Measurements from ENCODE around the gene RTRAF. TPM values are rescaled to one million over a fixed set of nuclear protein-coding genes. Genes with fewer than 3 reads are reported as not detected.

Gene RTRAF
- total RNA-seq, 1 donor from 2014 or later = 60.5 TPM

DNA sequence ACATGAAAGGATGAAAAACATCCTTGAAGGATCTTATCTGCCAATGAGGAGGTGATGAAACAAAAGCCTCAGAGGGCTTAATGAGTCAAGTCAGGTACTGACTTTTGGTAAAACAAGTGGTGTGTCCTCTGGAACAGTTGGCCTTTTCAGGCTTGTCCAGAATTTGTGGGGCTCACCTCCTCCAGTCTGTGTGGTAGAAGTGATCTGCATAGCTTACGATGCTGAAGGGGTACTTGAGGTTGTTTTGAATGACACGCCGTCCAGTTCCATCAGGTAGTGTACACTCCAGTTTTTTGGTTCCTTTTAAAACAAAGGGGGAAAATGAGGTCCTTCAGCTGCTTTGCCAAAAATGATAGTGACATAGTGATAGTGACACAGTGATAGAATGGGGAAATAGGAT, 17.0 kb downstream of the RTRAF start:
- Histone ChIP-seq H3K4me1 (ENCODE audit: control insufficient read depth in 3 of 3, insufficient read depth in 3 of 3, low read length in 3 of 3) (no peaks in the 10 kb centered on the region), H3K27ac (ENCODE audit: low read depth, low read length) (no peak overlapping the region)

DNA sequence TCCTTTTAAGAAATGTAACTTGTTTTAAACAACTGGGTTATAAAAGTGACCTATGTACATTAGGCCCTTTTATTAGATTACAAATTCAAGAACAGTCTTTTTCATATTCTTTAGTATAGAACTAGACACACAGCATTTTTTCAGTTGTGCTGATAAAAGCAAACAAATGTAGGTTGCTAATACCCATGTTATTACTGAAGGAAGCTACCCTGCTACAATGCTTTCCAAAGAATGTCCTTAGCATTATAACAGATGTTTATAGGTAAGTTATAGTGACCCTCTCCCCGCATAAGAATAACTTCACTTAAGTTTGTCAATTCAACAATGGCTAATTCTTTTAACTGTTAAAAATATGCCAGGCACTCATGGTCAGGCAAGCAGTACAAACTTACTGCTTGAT, 17.9 kb downstream of the RTRAF start:
- Histone ChIP-seq H3K27me3 (ENCODE audit: control insufficient read depth in 3 of 3, insufficient read depth in 3 of 3, low read length in 3 of 3) (no peaks in the 10 kb centered on the region), H3K4me3 (ENCODE audit: low read length in 3 of 3) (no peak overlapping the region), H3K27ac (ENCODE audit: low read depth, low read length) (no peak overlapping the region), H3K9me3 (ENCODE audit: control insufficient read depth in 3 of 3, low read length in 3 of 3) (no peaks in the 10 kb centered on the region), H3K36me3 (ENCODE audit: control insufficient read depth in 3 of 3, insufficient read depth in 3 of 3, low read length in 3 of 3) (peaks cover 40 to 85% (median 79%) of the 10 kb centered on the region in 3 donors), H3K9ac (ENCODE audit: low read depth in 1 of 3, low read length in 3 of 3) (no peak overlapping the region), H3K4me1 (ENCODE audit: control insufficient read depth in 3 of 3, insufficient read depth in 3 of 3, low read length in 3 of 3) (no peaks in the 10 kb centered on the region)

More for the DNA sequence above, 17.0 kb downstream of the RTRAF start:
- Histone ChIP-seq H3K4me3 (ENCODE audit: low read length in 3 of 3) (no peak overlapping the region), H3K27me3 (ENCODE audit: control insufficient read depth in 3 of 3, insufficient read depth in 3 of 3, low read length in 3 of 3) (no peaks in the 10 kb centered on the region), H3K36me3 (ENCODE audit: control insufficient read depth in 3 of 3, insufficient read depth in 3 of 3, low read length in 3 of 3) (peaks cover 43 to 89% (median 81%) of the 10 kb centered on the region in 3 donors), H3K9me3 (ENCODE audit: control insufficient read depth in 3 of 3, low read length in 3 of 3) (no peaks in the 10 kb centered on the region), H3K9ac (ENCODE audit: low read depth in 1 of 3, low read length in 3 of 3) (no peak overlapping the region)

DNA sequence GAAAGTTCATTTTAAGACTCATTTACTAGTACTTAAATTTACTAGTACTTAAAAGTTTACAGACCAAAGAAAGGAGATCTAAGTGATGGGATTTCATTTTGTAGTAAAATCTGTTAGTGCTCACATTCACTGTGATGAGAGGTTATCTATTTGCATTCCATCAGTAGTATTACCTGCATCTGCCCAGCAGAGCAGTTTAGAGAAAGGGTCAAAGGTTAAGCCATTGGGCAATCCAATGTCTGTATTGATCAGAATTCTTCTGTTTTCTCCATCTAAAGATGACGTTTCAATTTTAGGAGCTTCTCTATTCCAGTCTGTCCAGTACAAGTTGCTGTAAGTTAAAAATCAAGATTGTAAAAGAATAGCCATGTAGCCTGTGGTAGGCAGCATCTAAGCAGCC, 18.3 kb downstream of the RTRAF start:
- Histone ChIP-seq H3K4me1 (ENCODE audit: control insufficient read depth in 3 of 3, insufficient read depth in 3 of 3, low read length in 3 of 3) (peaks cover 0 to 4% (median 3%) of the 10 kb centered on the region in 3 donors), H3K27ac (ENCODE audit: low read depth, low read length) (no peak overlapping the region), H3K9me3 (ENCODE audit: control insufficient read depth in 3 of 3, low read length in 3 of 3) (no peaks in the 10 kb centered on the region), H3K27me3 (ENCODE audit: control insufficient read depth in 3 of 3, insufficient read depth in 3 of 3, low read length in 3 of 3) (no peaks in the 10 kb centered on the region), H3K4me3 (ENCODE audit: low read length in 3 of 3) (no peak overlapping the region), H3K36me3 (ENCODE audit: control insufficient read depth in 3 of 3, insufficient read depth in 3 of 3, low read length in 3 of 3) (peaks cover 36 to 80% (median 74%) of the 10 kb centered on the region in 3 donors), H3K9ac (ENCODE audit: low read depth in 1 of 3, low read length in 3 of 3) (no peak overlapping the region)

DNA sequence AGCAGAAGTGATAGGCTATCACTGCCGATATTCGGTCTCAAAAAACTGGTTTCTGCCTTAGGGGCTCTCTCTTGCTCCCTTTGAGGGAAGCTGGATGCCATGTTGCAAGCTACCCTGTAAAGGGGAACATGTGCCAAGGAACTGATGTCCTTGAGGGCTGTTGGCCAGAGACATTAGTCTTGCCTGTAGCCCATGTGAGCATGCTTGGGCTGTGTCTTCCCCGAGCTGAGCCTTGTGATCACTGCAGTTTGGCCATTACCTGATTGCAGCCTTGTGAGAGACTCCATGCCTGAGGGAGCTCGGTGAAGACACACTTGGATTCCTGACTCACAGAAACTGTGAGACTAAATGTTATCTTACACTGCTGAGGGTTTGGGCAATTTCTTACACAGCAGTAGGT, 18.8 kb downstream of the RTRAF start:
- H3K36me3 ChIP-seq (ENCODE audit: control insufficient read depth in 3 of 3, insufficient read depth in 3 of 3, low read length in 3 of 3) = peaks cover 36 to 76% (median 69%) of the 10 kb centered on the region in 3 donors
- no peak overlapping the region for H3K27ac ChIP-seq (ENCODE audit: low read depth, low read length)
- H3K27me3 ChIP-seq (ENCODE audit: control insufficient read depth in 3 of 3, insufficient read depth in 3 of 3, low read length in 3 of 3) = no peaks in the 10 kb centered on the region
- H3K4me3 ChIP-seq (ENCODE audit: low read length in 3 of 3) = no peak overlapping the region
- no peaks in the 10 kb centered on the region for H3K9me3 ChIP-seq (ENCODE audit: control insufficient read depth in 3 of 3, low read length in 3 of 3)
- H3K4me1 ChIP-seq (ENCODE audit: control insufficient read depth in 3 of 3, insufficient read depth in 3 of 3, low read length in 3 of 3) = peaks cover 0 to 6% (median 6%) of the 10 kb centered on the region in 3 donors
- H3K9ac ChIP-seq (ENCODE audit: low read depth in 1 of 3, low read length in 3 of 3) = no peak overlapping the region

DNA sequence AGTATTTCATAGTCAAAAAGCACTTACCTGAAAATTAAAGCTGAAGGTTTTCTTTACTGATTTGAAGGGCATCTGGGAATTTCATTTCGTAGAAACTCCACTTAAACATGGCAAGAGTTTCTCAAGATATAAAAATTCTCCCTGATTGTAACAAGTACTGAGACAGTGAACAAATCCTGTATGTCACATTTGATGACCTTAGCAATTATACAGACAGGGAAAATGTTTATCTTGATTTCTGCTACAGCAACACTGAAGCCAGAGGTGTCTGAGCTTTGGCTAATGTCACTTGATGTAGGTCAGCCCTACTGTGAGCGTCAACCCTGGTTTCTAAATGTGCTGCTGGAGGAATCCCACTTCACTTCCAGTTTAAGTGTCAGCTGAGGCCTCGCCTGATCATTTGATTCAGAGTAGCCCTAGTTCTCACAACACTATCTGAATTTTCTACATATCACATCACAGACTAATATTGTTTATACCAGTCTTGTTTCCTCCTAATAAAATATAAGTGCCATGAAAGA, 20.9 kb downstream of the RTRAF start:
- H3K36me3 ChIP-seq (ENCODE audit: control insufficient read depth in 3 of 3, insufficient read depth in 3 of 3, low read length in 3 of 3) = peaks cover 30 to 56% (median 55%) of the 10 kb centered on the region in 3 donors
- H3K4me1 ChIP-seq (ENCODE audit: control insufficient read depth in 3 of 3, insufficient read depth in 3 of 3, low read length in 3 of 3) = peaks cover 7 to 22% (median 22%) of the 10 kb centered on the region in 3 donors
- no peak overlapping the region for H3K27ac ChIP-seq (ENCODE audit: low read depth, low read length)
- no peak overlapping the region for H3K4me3 ChIP-seq (ENCODE audit: low read length in 3 of 3)
- no peaks in the 10 kb centered on the region for H3K9me3 ChIP-seq (ENCODE audit: control insufficient read depth in 3 of 3, low read length in 3 of 3)
- no peaks in the 10 kb centered on the region for H3K27me3 ChIP-seq (ENCODE audit: control insufficient read depth in 3 of 3, insufficient read depth in 3 of 3, low read length in 3 of 3)
- H3K9ac ChIP-seq (ENCODE audit: low read depth in 1 of 3, low read length in 3 of 3) = no peak overlapping the region

DNA sequence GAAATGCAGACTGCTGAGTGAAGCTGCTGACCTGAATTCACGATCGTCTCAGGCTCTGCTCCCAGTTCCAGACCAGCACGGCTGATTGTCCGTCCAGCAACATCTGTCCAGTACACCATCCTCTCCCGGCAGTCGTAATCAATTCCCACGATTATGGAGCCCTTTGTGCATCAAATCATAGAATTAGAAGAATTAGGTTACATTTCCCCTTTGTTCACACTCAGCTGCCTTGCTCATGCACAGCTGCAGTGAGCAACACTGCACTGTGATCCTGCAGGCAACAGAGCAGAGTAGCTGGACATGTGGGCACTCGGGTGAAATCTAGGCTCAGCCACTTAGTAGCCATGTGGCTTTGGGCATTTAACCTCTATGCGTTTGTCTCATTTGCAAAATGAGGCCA, 22.2 kb downstream of the RTRAF start:
- Histone ChIP-seq H3K4me3 (ENCODE audit: low read length in 3 of 3) (no peak overlapping the region), H3K9ac (ENCODE audit: low read depth in 1 of 3, low read length in 3 of 3) (no peak overlapping the region), H3K4me1 (ENCODE audit: control insufficient read depth in 3 of 3, insufficient read depth in 3 of 3, low read length in 3 of 3) (peaks cover 11 to 31% (median 29%) of the 10 kb centered on the region in 3 donors), H3K9me3 (ENCODE audit: control insufficient read depth in 3 of 3, low read length in 3 of 3) (no peaks in the 10 kb centered on the region), H3K27me3 (ENCODE audit: control insufficient read depth in 3 of 3, insufficient read depth in 3 of 3, low read length in 3 of 3) (no peaks in the 10 kb centered on the region), H3K36me3 (ENCODE audit: control insufficient read depth in 3 of 3, insufficient read depth in 3 of 3, low read length in 3 of 3) (peaks cover 23 to 43% (median 42%) of the 10 kb centered on the region in 3 donors), H3K27ac (ENCODE audit: low read depth, low read length) (no peak overlapping the region)

DNA sequence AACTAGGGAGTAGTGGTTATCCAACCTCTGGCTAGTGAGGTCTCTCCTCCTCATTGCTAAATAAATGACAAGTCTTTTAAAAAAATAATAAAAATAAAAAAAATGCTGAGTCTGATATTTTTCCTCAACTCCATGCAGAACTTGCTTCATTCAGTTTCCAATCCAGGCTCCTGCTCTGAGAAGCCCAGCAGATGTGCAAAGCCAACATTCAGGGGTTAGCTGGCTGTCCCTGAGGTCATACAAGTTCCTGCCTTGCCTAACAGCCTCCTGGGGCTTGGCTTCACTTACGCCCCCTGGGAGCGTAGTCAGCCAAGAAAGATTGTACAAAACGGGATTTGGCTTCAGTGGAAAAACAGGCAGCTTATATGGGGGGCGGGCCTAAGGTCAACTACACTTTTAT, 23.3 kb downstream of the RTRAF start:
- H3K9ac ChIP-seq (ENCODE audit: low read depth in 1 of 3, low read length in 3 of 3) = no peak overlapping the region
- peaks cover 22 to 37% (median 35%) of the 10 kb centered on the region in 3 donors for H3K36me3 ChIP-seq (ENCODE audit: control insufficient read depth in 3 of 3, insufficient read depth in 3 of 3, low read length in 3 of 3)
- no peaks in the 10 kb centered on the region for H3K27me3 ChIP-seq (ENCODE audit: control insufficient read depth in 3 of 3, insufficient read depth in 3 of 3, low read length in 3 of 3)
- peaks cover 11 to 31% (median 29%) of the 10 kb centered on the region in 3 donors for H3K4me1 ChIP-seq (ENCODE audit: control insufficient read depth in 3 of 3, insufficient read depth in 3 of 3, low read length in 3 of 3)
- H3K4me3 ChIP-seq (ENCODE audit: low read length in 3 of 3) = no peak overlapping the region
- peak overlapping the region; percentile 4 for H3K27ac ChIP-seq (ENCODE audit: low read depth, low read length)
- H3K9me3 ChIP-seq (ENCODE audit: control insufficient read depth in 3 of 3, low read length in 3 of 3) = no peaks in the 10 kb centered on the region

DNA sequence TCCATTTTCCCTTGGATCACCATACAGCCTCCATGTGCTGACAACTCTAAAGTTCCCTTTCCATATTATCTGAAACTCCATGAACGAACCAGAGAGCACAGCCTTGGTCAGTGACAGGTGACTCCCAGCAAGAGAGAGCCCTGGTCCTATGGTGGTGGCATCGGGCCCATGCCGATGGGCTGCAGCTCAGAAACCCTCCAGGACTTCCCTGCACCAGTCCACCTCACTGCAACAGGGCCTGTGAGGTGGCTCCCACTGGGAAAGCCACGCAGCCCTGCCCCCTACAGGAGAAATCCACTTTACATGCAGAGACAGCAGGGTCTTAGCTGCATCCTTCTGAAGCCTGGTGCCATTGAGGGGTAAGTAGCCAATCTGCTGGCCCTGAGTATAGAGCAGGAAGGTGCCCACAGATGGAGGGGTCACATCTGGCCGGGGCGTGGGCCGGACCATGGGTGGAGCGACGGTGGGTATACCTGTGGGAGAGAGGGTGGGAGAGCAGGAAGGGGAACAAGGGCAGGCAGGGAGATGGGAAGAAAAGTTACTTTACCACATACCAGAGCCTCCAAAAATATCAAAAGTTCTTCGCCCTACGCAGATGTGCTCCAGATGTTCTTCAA, 24.7 kb downstream of the RTRAF start:
- no peak overlapping the region for H3K9ac ChIP-seq (ENCODE audit: low read depth in 1 of 3, low read length in 3 of 3)
- H3K36me3 ChIP-seq (ENCODE audit: control insufficient read depth in 3 of 3, insufficient read depth in 3 of 3, low read length in 3 of 3) = peaks cover 17 to 28% (median 27%) of the 10 kb centered on the region in 3 donors
- no peaks in the 10 kb centered on the region for H3K9me3 ChIP-seq (ENCODE audit: control insufficient read depth in 3 of 3, low read length in 3 of 3)
- H3K4me1 ChIP-seq (ENCODE audit: control insufficient read depth in 3 of 3, insufficient read depth in 3 of 3, low read length in 3 of 3) = peaks cover 11 to 31% (median 31%) of the 10 kb centered on the region in 3 donors
- H3K4me3 ChIP-seq (ENCODE audit: low read length in 3 of 3) = no peak overlapping the region
- H3K27me3 ChIP-seq (ENCODE audit: control insufficient read depth in 3 of 3, insufficient read depth in 3 of 3, low read length in 3 of 3) = peaks cover 0 to 5% (median 0%) of the 10 kb centered on the region in 3 donors
- H3K27ac ChIP-seq (ENCODE audit: low read depth, low read length) = no peak overlapping the region

DNA sequence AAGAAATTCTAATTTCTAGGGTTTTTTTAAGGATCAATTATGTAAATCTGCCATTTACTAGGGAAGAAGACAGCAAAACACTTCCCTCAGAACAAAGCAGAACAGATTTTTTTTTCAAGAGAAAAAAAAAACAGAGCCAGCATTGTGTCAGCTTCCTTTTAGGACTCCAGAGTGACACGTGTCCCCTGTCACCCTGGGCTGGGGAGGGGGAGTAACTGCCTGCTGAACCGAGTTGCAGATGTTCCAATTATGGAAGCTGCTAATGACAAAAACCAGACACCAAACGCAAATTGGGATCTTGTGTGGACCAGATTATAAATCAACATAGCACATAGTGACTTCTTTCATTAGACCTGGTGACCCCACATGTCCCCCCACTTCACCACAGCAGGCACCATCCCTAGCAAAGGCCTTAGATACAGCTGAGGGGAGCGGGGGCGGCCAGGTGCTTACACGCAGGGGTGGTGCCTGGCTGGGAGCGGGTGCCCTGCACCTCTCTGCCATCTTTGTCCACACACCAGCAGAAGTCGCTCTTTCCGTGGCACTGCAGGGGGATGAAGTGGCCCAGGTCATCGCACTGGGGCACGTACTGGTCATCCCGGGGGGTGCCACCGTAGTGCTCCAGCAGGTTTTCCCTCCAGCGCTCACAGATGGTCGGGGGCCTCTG, 25.4 kb downstream of the RTRAF start:
- no peak overlapping the region for H3K4me3 ChIP-seq (ENCODE audit: low read length in 3 of 3)
- peaks cover 0 to 5% (median 0%) of the 10 kb centered on the region in 3 donors for H3K27me3 ChIP-seq (ENCODE audit: control insufficient read depth in 3 of 3, insufficient read depth in 3 of 3, low read length in 3 of 3)
- H3K9me3 ChIP-seq (ENCODE audit: control insufficient read depth in 3 of 3, low read length in 3 of 3) = no peaks in the 10 kb centered on the region
- peaks cover 17 to 24% (median 20%) of the 10 kb centered on the region in 3 donors for H3K36me3 ChIP-seq (ENCODE audit: control insufficient read depth in 3 of 3, insufficient read depth in 3 of 3, low read length in 3 of 3)
- H3K9ac ChIP-seq (ENCODE audit: low read depth in 1 of 3, low read length in 3 of 3) = no peak overlapping the region
- H3K4me1 ChIP-seq (ENCODE audit: control insufficient read depth in 3 of 3, insufficient read depth in 3 of 3, low read length in 3 of 3) = peaks cover 11 to 35% (median 31%) of the 10 kb centered on the region in 3 donors
- H3K27ac ChIP-seq (ENCODE audit: low read depth, low read length) = no peak overlapping the region
